Esophagus muscularis mucosa (tissue), 4 donors: Measurements from ENCODE around the gene TBPL2. TPM values are rescaled to one million over a fixed set of nuclear protein-coding genes. Genes with fewer than 3 reads are reported as not detected.
A peak's percentile ranks its signal among the peaks of the same experiment; 100 is the strongest.

ENCODE experiments used
- DNase-seq: peaks from one replicate; pipeline ENCODE4 v3.0.0-alpha.2; 2017; ENCODE audit errors: extremely low spot score
- H3K27ac ChIP-seq, 4 donors: fragments of 200-600 bp; sonication (generic); replicated peaks in 1 of 4; 1 replicate in 3 of 4; 2 replicates in 1 of 4; pipeline ENCODE4 v1.5.1; 2016 to 2019; ENCODE audit warnings: mild to moderate bottlenecking in 1 of 4
- H3K27me3 ChIP-seq, 4 donors: fragments of 200-600 bp; sonication (generic); one replicate each; pipeline versions ENCODE4 v1.5.1 to v1.6.0; 2016 to 2019
- H3K36me3 ChIP-seq, 4 donors: fragments of 200-600 bp; sonication (generic); one replicate each; pipeline ENCODE4 v1.5.1; 2016 to 2019
- H3K4me1 ChIP-seq, 4 donors: fragments of 200-600 bp; sonication (generic); one replicate each; pipeline ENCODE4 v1.5.1; 2016 to 2019
- H3K4me3 ChIP-seq, 4 donors: fragments of 200-600 bp; sonication (generic); 1 replicate in 2 of 4; 2 replicates in 2 of 4; pipeline ENCODE4 v1.5.1; 2016 to 2019; ENCODE audit warnings: mild to moderate bottlenecking in 4 of 4, moderate library complexity in 1 of 4
- H3K9me3 ChIP-seq, 4 donors: fragments of 200-600 bp; sonication (generic); 1 replicate in 3 of 4; 2 replicates in 1 of 4; pipeline ENCODE4 v1.5.1; 2016 to 2019
- EP300 ChIP-seq: sonication (generic); formaldehyde crosslinking; IDR thresholded peaks from one replicate; pipeline ENCODE4 v1.6.1; 2017; ENCODE audit warnings: antibody characterized with exemption
- POLR2A ChIP-seq: fragments of 450-650 bp; IDR thresholded peaks from one replicate; pipeline ENCODE4 v1.6.1; 2017; ENCODE audit warnings: antibody characterized with exemption, moderate library complexity, mild to moderate bottlenecking, low read depth
- POLR2AphosphoS5 ChIP-seq, 2 donors: sonication (generic); formaldehyde crosslinking; IDR thresholded peaks; one replicate each; pipeline ENCODE4 v1.6.1; 2017; ENCODE audit warnings: antibody characterized with exemption in 2 of 2
- WGBS: methylation state at CpG from one replicate; pipeline ENCODE4 v1.1.5; 2018; 5-methylcytosine and 5-hydroxymethylcytosine counted together
- intact Hi-C: fragments of 100-400 bp; cut with DNase I; formaldehyde crosslinking; loops from one replicate; pipeline ENCODE4 v1.15.1; 2023
- total RNA-seq, 4 donors: library from RNA; depleted of rRNA; stranded (reverse); fragments of >200 nt; gene quantifications; one replicate each; pipeline versions ENCODE4 v1.1.0 to v1.2.1, GENCODE V29; 2016
- TF ChIP-seq, protein P1 (sequence below), 3 experiments: fragments of 200-600 bp in 2 of 3; fragments of 450-650 bp in 1 of 3; sonication (generic) in 2 of 3; IDR thresholded peaks; one replicate each; pipeline ENCODE4 v1.5.1; 2017 to 2019; ENCODE audit warnings: antibody characterized with exemption in 3 of 3, mild to moderate bottlenecking in 2 of 3, moderate library complexity in 1 of 3

The TBPL2 gene
- total RNA-seq, 4 donors from 2014 or later: not detected

DNA sequence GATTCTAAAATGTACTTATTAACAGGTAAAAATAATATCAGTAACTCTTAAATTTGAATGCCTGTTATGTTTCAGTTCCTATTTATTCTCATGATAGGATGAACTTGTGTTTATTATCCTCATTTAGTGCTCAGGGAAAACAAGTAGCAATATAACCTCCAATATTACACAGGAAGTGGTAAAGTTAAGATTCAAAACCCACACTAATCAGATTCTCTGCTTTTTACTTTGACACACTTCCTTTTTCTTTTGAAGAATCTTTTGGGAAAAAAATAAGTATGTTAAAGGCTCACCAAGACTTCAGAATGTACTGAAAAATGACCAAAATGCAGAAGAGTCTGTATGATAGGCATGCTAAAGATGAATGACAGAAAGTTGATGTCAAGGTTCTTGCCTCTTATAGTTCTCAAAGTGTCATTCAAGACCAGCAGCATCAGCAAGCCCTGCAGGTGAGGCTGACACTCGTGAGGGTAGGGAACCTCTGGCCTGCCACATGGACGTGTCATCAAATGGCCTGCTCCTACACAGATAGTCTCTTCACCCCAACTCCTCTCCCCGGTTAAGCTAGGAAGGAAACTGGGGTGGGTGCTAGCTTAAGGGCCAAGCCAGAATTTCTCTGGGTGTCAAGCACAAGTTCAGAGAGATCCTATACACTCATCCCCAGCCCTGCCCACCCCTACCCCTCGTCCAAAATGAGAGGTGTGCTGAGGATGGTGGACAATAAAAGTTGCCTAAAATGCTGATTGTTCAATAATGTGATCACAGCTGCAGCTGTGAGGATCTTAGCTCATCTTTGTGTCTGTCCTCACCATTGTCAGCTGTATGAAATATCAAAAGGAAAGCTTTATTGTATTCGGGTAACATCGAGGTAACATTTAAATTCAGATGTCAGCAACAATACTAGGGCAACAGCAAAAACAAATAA lies 6.3 kb downstream of the TBPL2 start:
- 76% methylated on average over 6 of the region's 6 CpGs for WGBS
- H3K27ac ChIP-seq: no peak overlapping the region
- no peaks in the 10 kb centered on the region for H3K36me3 ChIP-seq
- H3K4me3 ChIP-seq: no peak overlapping the region
- no peaks in the 10 kb centered on the region for H3K4me1 ChIP-seq
- H3K27me3 ChIP-seq: peaks cover 0 to 7% (median 0%) of the 10 kb centered on the region in 4 donors
- no peaks in the 10 kb centered on the region for H3K9me3 ChIP-seq
- intact Hi-C loops: no loop called here
- DNase-seq: no peak
- TF ChIP-seq POLR2AphosphoS5 (IDR thresholded peaks at IDR 0.05): no peak
- TF ChIP-seq, protein P1, sequence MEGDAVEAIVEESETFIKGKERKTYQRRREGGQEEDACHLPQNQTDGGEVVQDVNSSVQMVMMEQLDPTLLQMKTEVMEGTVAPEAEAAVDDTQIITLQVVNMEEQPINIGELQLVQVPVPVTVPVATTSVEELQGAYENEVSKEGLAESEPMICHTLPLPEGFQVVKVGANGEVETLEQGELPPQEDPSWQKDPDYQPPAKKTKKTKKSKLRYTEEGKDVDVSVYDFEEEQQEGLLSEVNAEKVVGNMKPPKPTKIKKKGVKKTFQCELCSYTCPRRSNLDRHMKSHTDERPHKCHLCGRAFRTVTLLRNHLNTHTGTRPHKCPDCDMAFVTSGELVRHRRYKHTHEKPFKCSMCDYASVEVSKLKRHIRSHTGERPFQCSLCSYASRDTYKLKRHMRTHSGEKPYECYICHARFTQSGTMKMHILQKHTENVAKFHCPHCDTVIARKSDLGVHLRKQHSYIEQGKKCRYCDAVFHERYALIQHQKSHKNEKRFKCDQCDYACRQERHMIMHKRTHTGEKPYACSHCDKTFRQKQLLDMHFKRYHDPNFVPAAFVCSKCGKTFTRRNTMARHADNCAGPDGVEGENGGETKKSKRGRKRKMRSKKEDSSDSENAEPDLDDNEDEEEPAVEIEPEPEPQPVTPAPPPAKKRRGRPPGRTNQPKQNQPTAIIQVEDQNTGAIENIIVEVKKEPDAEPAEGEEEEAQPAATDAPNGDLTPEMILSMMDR (IDR thresholded peaks at IDR 0.05): no peak
- no peak for TF ChIP-seq POLR2A
- TF ChIP-seq EP300: no peak

DNA sequence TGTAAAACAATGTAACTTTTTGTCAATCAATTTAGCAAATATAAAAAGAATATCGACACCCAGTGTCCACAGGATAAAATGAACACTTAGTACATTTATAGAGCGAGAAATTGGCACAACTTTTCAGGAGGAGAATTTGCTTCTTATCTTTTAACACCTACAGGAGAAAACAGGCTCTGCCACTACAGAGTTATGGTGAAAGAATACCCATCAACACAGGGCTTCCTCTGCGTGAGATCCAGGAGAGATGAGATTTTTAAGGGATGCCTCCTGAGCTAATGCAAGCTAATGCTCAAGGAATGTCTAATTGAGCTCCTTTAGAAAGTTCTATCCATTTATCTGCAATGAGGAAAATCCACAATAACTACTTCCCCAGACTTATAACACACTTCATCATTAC lies 7.8 kb downstream of the TBPL2 start:
- DNase-seq: no peak
- 65% methylated on average over 3 of the region's 3 CpGs for WGBS
- no peak overlapping the region for H3K27ac ChIP-seq
- peaks cover 0 to 7% (median 0%) of the 10 kb centered on the region in 4 donors for H3K27me3 ChIP-seq
- no peaks in the 10 kb centered on the region for H3K4me1 ChIP-seq
- TF ChIP-seq, protein P1 (IDR thresholded peaks at IDR 0.05): no peak
- no peak for TF ChIP-seq POLR2A
- no peaks in the 10 kb centered on the region for H3K9me3 ChIP-seq
- no peaks in the 10 kb centered on the region for H3K36me3 ChIP-seq
- H3K4me3 ChIP-seq: no peak overlapping the region
- intact Hi-C loops: no loop called here

- H3K4me3 ChIP-seq: no peak overlapping the region
- no peak for DNase-seq
- intact Hi-C loops: no loop called here
- WGBS: 7% methylated on average over 1 of the region's 1 CpG
- H3K4me1 ChIP-seq: no peaks in the 10 kb centered on the region
- no peak for TF ChIP-seq EP300
- TF ChIP-seq POLR2A: no peak
- no peak for TF ChIP-seq POLR2AphosphoS5 (IDR thresholded peaks at IDR 0.05)
- TF ChIP-seq, protein P1 (IDR thresholded peaks at IDR 0.05): peak; percentile 28 to 38 (median 30)
- H3K27ac ChIP-seq: no peak overlapping the region
- H3K27me3 ChIP-seq: no peaks in the 10 kb centered on the region
- no peaks in the 10 kb centered on the region for H3K36me3 ChIP-seq
- no peaks in the 10 kb centered on the region for H3K9me3 ChIP-seq
Measured at GRCh38 chr14:55430024-55430690, 10.3 kb downstream of the TBPL2 start.

- 82% methylated on average over 7 of the region's 7 CpGs for WGBS
- no peaks in the 10 kb centered on the region for H3K36me3 ChIP-seq
- no peaks in the 10 kb centered on the region for H3K27me3 ChIP-seq
- no peaks in the 10 kb centered on the region for H3K4me1 ChIP-seq
- intact Hi-C loops: no loop called here
- TF ChIP-seq, protein P1 (IDR thresholded peaks at IDR 0.05): no peak
- TF ChIP-seq POLR2A (no peak), EP300 (no peak), POLR2AphosphoS5 (IDR thresholded peaks at IDR 0.05) (no peak)
- H3K4me3 ChIP-seq: no peak overlapping the region
- H3K27ac ChIP-seq: no peak overlapping the region
- no peaks in the 10 kb centered on the region for H3K9me3 ChIP-seq
- DNase-seq: no peak
Measured at GRCh38 chr14:55427439-55427838, 13.0 kb downstream of the TBPL2 start.
